SK-N-SH (cell line): ENCODE results near the gene OPN1SW.

ENCODE experiments used
- CHD2 ChIP-seq: fragments of 150-350 bp; IDR thresholded peaks from 2 replicates; pipeline ENCODE4 v1.6.1; 2018; ENCODE audit warnings: low read length; ENCODE audit not compliant: partially characterized antibody
- GABPA ChIP-seq: IDR thresholded peaks from 2 replicates; pipeline ENCODE4 v1.4.0; 2012; ENCODE audit warnings: low read depth, mild to moderate bottlenecking
- GATA2 ChIP-seq: sonication (generic); formaldehyde crosslinking; IDR thresholded peaks from 2 replicates; pipeline ENCODE4 v1.5.0; 2020; ENCODE audit warnings: mild to moderate bottlenecking, missing genetic modification reagents
- NFIC ChIP-seq: IDR thresholded peaks from 2 replicates; pipeline ENCODE4 v1.4.0; 2012; ENCODE audit warnings: borderline replicate concordance
- NRF1 ChIP-seq: IDR thresholded peaks from 2 replicates; pipeline ENCODE4 v1.6.1; 2012; ENCODE audit warnings: low read depth, mild to moderate bottlenecking, low read length
- POLR2AphosphoS5 ChIP-seq: IDR thresholded peaks from 2 replicates; pipeline ENCODE4 v1.6.1; 2012; ENCODE audit warnings: low read depth, low read length
- RAD21 ChIP-seq: IDR thresholded peaks from 2 replicates; pipeline ENCODE4 v1.6.1; 2012; ENCODE audit warnings: mild to moderate bottlenecking, low read length
- TEAD4 ChIP-seq: IDR thresholded peaks from 2 replicates; pipeline ENCODE4 v1.4.0; 2012; ENCODE audit warnings: mild to moderate bottlenecking, borderline replicate concordance; ENCODE audit not compliant: insufficient read depth
- TF ChIP-seq, protein P1 (sequence below): fragments of 200-600 bp; sonication (generic); IDR thresholded peaks from 2 replicates; pipeline ENCODE4 v1.6.1; 2017; ENCODE audit warnings: antibody characterized with exemption, mild to moderate bottlenecking, moderate library complexity
- TF ChIP-seq, protein P2 (sequence below): IDR thresholded peaks from 2 replicates; pipeline ENCODE4 v1.6.1; 2012; ENCODE audit warnings: mild to moderate bottlenecking, low read depth, low read length, moderate library complexity

DNA sequence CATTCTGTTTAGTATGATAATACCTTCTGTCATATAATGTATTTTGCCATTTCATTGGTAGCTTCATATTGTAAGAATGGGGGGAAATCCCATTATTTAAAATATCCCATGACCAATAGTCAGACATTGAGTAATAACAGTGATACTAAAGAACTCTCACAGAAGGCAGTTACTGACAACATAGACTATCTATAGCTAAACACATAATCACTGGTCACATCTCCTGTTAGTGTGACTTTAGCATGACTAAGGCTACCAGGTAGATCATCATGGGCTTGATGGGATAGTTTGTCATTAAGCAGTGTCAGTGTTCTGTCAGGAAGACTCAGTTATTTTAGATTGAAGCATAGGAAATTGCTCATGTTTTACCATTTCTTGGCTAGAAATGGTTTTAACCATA, 16.4 kb downstream of the OPN1SW start:
- TF ChIP-seq RAD21 (no peak), GABPA (no peak), POLR2AphosphoS5 (no peak), TEAD4 (no peak), NFIC (no peak), CHD2 (no peak), NRF1 (no peak), GATA2 (CRISPR knock-in tag) (no peak)
- TF ChIP-seq, protein P1, sequence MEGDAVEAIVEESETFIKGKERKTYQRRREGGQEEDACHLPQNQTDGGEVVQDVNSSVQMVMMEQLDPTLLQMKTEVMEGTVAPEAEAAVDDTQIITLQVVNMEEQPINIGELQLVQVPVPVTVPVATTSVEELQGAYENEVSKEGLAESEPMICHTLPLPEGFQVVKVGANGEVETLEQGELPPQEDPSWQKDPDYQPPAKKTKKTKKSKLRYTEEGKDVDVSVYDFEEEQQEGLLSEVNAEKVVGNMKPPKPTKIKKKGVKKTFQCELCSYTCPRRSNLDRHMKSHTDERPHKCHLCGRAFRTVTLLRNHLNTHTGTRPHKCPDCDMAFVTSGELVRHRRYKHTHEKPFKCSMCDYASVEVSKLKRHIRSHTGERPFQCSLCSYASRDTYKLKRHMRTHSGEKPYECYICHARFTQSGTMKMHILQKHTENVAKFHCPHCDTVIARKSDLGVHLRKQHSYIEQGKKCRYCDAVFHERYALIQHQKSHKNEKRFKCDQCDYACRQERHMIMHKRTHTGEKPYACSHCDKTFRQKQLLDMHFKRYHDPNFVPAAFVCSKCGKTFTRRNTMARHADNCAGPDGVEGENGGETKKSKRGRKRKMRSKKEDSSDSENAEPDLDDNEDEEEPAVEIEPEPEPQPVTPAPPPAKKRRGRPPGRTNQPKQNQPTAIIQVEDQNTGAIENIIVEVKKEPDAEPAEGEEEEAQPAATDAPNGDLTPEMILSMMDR = no peak
- TF ChIP-seq, protein P2, sequence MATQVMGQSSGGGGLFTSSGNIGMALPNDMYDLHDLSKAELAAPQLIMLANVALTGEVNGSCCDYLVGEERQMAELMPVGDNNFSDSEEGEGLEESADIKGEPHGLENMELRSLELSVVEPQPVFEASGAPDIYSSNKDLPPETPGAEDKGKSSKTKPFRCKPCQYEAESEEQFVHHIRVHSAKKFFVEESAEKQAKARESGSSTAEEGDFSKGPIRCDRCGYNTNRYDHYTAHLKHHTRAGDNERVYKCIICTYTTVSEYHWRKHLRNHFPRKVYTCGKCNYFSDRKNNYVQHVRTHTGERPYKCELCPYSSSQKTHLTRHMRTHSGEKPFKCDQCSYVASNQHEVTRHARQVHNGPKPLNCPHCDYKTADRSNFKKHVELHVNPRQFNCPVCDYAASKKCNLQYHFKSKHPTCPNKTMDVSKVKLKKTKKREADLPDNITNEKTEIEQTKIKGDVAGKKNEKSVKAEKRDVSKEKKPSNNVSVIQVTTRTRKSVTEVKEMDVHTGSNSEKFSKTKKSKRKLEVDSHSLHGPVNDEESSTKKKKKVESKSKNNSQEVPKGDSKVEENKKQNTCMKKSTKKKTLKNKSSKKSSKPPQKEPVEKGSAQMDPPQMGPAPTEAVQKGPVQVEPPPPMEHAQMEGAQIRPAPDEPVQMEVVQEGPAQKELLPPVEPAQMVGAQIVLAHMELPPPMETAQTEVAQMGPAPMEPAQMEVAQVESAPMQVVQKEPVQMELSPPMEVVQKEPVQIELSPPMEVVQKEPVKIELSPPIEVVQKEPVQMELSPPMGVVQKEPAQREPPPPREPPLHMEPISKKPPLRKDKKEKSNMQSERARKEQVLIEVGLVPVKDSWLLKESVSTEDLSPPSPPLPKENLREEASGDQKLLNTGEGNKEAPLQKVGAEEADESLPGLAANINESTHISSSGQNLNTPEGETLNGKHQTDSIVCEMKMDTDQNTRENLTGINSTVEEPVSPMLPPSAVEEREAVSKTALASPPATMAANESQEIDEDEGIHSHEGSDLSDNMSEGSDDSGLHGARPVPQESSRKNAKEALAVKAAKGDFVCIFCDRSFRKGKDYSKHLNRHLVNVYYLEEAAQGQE = no peak
